CD4-positive, alpha-beta T cell treated with Interferon gamma for 1 hour (primary cell): ENCODE data around the gene KMT2A.
A peak's percentile ranks its signal among the peaks of the same experiment; 100 is the strongest.
"Not testable (repeated sequence)": the region's sequence is repeated elsewhere in the genome, so short reads cannot be mapped to it uniquely, and the experiment has no call there.

Source experiments
- DNase-seq: peaks from one replicate; pipeline ENCODE4 v3.0.0-alpha.2; 2020

KMT2A gene

DNA sequence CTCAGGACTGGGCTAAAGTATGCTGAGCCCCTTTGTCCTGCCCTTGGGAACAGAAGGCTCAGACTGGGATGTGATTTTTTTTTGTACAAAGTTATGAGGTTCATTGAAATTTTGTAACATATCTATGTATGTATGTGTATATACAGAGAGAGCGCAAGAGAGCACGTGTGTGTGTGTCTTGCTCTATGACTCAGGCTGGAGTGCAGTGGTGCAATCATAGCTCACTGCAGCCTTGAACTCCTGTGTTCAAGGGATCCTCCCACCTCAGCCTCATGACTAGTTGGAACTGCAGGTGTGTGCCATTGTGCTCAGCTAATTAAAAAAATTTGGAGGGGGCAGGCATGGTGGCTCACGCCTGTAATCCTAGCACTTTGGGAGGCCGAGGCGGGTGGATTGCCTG lies 100.4 kb downstream of the KMT2A start:
- no peak for DNase-seq

- DNase-seq = no peak
Observed at GRCh38 chr11:118537409-118537980, 101.2 kb downstream of the KMT2A start.

DNA sequence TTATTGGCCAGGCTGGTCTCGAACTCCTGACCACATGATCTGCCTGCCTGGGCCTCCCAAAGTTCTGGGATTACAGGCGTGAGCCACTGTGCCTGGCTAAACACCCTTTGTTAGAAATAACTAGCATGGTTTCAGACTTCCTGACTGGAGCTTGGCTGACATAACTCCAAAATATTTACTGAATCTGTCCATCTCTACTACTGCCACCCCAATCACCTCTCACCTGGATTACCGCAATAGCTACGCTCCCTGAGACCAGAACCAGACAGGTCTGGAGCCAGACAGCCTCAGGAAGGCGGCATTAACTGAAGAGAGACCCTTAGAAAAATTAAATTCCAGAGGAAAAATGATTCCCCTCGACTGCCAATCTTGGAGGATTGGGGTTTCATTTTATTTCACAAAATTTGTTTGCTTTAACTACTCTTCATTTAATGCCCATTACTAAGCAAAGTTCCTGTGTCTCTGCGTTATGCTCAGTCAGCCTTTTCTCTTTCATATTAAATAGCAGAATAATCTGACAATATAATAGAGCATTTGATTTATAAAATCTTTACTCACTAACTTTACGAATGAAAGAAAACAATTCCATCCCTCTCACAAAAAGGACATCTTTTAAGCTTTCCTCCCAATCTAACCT lies 107.8 kb downstream of the KMT2A start:
- no peak for DNase-seq

GRCh38 chr11:118544647-118545010 lies 108.3 kb downstream of the KMT2A start:
- DNase-seq = no peak

DNA sequence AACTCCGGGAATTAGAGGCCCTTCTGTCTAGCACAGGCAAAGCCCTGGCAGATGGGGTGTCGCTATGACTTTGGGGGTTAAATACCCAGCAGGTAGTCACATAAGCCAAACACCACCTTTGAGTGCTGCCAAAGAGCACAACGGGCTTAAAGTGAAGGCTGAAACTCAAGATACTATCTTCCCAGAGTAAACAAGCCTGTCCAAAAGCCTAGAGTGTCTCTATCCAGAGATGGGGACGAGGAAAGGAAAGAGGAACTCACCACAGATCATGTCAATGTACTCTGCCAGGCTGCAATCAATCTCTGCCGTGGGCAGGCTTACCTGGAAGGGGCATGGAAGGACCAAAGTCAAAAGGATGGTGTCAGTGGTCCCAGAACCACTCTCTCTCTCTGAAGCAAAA lies 109.2 kb downstream of the KMT2A start:
- DNase-seq = no peak

DNA sequence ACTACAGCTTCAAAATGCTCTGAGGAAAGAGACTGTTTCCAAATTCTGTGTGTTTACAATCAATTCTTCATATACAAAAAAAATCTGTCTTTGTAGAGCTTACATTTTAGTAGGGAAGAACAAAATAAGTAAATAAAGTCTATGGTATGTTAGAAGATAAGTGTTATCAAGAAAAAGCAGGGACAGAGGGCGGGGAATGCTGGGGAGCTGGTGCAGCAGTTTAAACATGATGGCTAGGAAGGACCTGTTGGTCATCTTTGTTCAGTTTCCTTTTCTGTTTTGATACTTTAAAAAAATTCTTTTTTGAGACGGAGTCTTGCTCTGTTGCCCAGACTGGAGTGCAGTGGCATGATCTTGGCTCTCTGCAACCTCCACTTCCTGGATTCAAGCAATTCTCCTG lies 110.8 kb downstream of the KMT2A start:
- DNase-seq = no peak

DNA sequence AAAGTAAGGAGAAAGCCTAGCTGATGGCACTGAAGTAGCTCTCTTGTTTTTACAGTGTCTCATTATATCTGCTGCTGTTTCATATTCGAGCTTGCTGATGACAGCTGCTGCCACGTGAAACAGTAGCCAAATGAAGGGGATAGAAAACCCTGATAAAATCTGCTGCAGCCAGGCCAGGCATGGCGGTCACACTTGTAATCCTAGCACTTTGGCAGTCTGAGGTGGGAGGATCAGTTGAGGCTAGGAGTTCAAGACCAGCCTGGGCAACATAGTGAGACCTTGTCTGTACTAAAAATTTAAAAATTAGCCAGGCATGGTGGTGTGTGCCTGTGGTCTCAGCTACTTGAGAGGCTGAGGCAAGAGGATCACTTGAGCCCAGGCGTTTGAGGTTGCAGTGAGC lies 116.0 kb downstream of the KMT2A start:
- DNase-seq = no peak

- DNase-seq = no peak
Observed at GRCh38 chr11:118560806-118561205, 124.5 kb downstream of the KMT2A start.

DNA sequence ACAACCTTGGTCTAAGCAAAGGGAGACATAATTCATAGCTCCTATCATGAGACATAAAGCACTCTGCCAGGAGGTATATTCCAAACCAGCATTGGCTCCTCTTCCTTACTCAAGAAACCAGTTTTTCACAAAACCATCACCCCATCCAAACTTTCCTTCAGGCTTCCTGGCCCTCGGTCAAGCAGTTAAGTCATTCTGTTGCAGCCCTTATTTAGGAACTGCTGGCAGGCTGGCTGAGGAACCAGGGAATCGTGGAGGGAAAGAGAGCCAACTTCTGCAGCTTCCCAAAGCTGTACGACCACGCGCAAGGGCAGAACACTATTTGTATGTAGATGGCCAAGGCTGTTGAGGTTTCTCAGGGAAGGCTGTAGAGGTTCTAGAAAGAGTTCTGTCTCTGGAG lies 128.8 kb downstream of the KMT2A start:
- no peak for DNase-seq

DNA sequence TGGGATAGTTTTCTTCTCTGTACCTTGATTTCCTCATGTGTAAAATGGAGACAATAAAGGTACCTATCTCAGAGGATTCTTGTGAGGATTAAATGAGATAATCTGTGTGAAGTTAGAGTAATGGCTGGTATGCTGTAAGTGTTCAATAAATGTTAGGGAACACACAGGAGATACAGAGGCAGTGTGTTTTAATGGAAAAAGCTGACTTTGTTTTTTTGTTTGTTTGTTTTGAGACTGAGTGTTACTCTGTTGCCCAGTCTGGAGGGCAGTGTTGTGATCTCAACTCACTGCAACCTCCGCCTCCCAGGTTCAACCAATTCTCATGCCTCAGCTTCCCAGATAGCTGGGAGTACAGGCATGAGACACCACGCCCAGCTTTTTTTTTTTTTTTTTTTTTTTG lies 133.4 kb downstream of the KMT2A start:
- DNase-seq = no peak

GRCh38 chr11:118570787-118571186 lies 134.5 kb downstream of the KMT2A start:
- DNase-seq = no peak

- not testable (repeated sequence) for DNase-seq
Observed at GRCh38 chr11:118571701-118572060, 135.4 kb downstream of the KMT2A start.

DNA sequence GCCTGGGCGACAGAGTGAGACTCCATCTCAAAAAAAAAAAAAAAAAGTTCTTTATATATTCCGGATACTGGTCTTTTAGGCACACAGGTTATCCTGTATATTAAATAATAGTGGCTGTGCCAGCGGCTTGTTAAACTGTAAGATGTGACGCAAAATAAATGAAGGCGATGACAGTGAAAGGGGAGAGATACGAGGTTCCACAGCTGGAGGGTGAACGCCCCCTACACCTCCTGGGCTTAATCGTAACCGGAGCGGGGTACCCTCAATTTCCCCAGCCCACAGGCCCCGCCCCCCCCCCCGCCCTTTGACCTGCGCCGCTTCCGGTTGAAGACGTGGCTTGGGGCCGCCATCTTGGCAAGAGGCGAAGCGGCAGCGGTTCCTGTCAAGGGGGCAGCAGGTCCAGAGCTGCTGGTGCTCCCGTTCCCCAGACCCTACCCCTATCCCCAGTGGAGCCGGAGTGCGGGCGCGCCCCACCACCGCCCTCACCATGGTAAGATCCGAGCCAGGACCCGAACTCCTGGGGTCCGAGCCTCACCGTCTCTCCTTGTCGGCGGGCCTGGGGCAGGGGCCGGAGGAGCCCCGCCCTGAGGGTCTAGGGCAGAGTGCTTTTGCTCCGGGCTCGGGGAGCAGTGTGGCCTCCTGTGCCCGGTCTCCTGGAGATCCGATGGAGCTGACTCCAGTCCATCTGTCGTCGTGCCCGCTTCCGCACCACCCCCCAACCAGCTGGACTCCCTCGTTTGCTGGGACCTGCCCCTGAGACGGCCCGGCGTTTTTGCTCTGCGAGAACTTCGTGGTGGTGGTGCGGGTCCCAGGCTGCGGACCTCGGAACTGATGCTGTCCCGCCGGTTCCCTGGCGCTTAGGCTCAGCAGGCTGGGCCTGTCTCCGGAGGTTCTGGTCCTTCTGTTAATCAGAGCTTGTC lies 136.0 kb downstream of the KMT2A start, which contains the start of gene ARCN1:
TSS of gene ARCN1 (plus strand) at position 349 of the 920 bp plus-strand sequence. CDS start at position 488, 139 bp downstream.
- DNase-seq = peak; percentile 83

DNA sequence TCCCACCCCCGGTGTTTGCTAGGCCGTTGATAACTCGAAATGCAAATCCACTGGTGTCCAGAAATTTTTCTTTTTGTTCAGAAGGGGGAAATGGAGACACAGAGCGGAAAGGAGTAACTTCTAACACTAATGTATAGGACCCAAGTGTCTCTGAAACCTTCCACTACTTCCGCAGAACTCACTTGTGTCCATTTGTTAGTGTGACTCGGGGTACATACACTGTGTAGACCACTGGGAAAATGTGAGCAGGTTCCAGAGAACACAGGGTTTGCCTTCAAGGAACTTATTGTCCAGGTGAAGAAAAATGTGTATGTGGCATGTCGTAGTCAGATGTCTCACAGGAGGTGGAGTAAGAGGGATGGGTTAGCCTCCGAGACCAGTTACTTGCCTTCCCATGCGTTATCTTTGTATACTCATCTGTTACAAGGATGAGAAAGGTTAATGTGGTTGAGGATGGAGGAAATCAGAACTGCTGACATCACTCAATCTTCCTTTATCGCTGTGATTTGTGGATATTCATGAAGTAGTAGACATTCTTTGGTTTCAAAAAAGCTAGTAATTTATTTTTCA lies 136.8 kb downstream of the KMT2A start:
- DNase-seq = no peak

GRCh38 chr11:118574636-118575035 lies 138.3 kb downstream of the KMT2A start:
- no peak for DNase-seq
